Activated CD8-positive, alpha-beta T cell treated with anti-CD3 and anti-CD28 coated beads, Interleukin-2, amount 10 ng/mL, durations not matched to agents 7 days and 5 days (primary cell): Measurements from ENCODE around the gene UQCR11. TPM values are rescaled to one million over a fixed set of nuclear protein-coding genes. Genes with fewer than 3 reads are reported as not detected.

Source experiments
- ATAC-seq: fragments of 150-1000 bp; cut with Tn5 transposase; one replicate; pipeline ENCODE4 v1.10.0; 2021; ENCODE audit warnings: moderate library complexity
- CTCF ChIA-PET: fragments of 350-600 bp; sonication (Branson Sonifier 250); formaldehyde crosslinking; loops from one replicate; lab custom pipeline; 2021; ENCODE audit warnings: antibody characterized with exemption; lab: Charles Lee
- POLR2A ChIA-PET: fragments of 350-600 bp; sonication (Branson Sonifier 250); formaldehyde crosslinking; loops from one replicate; lab custom pipeline; 2021; ENCODE audit warnings: antibody characterized with exemption; lab: Charles Lee
- DNase-seq: peaks from one replicate; pipeline ENCODE4 v3.0.0-alpha.2; 2020
- H3K27ac Mint-ChIP-seq: one replicate; pipeline ENCODE4 v1.8.0; 2021; ENCODE audit warnings: mild to moderate bottlenecking, mixed read lengths
- H3K27me3 Mint-ChIP-seq: one replicate; pipeline ENCODE4 v1.8.0; 2021; ENCODE audit warnings: low read depth, mixed read lengths
- H3K36me3 Mint-ChIP-seq: one replicate; pipeline ENCODE4 v1.8.0; 2021; ENCODE audit warnings: low read depth, mixed read lengths
- H3K4me1 Mint-ChIP-seq: one replicate; pipeline ENCODE4 v1.8.0; 2021; ENCODE audit warnings: low read depth, mixed read lengths
- H3K4me3 Mint-ChIP-seq: one replicate; pipeline ENCODE4 v1.8.0; 2021; ENCODE audit warnings: mild to moderate bottlenecking, mixed read lengths
- H3K9me3 Mint-ChIP-seq: one replicate; pipeline ENCODE4 v1.8.0; 2022; ENCODE audit warnings: mixed read lengths; ENCODE audit not compliant: insufficient read depth
- total RNA-seq, 2 experiments: library from RNA; stranded (reverse); gene quantifications; one replicate each; pipeline ENCODE4 v1.2.3, GENCODE V29; 2021

UQCR11 gene
- total RNA-seq, 2 experiments from 2014 or later: 180 to 195 TPM

- no peaks in the 10 kb centered on the region for H3K27me3 Mint-ChIP-seq
- POLR2A ChIA-PET: interaction anchor here (0.6 to 1.9 kb wide), 6 partner anchors 9 to 78 kb away, joined by 3 to 7 read pairs (median 4); partner anchors contain the start of gene UQCR11
- H3K36me3 Mint-ChIP-seq: peaks cover 22% of the 10 kb centered on the region
- H3K4me1 Mint-ChIP-seq: peaks cover 21% of the 10 kb centered on the region
- peak; percentile 90 for DNase-seq
- H3K27ac Mint-ChIP-seq: peak within 1 kb of the TSS; percentile 87
- ATAC-seq: peak; percentile 85
- CTCF ChIA-PET: interaction anchor here (1.0 to 2.0 kb wide), 6 partner anchors 10 to 233 kb away, joined by 3 to 8 read pairs (median 6); partner anchors contain the start of gene UQCR11
- peak within 1 kb of the TSS; percentile 88 for H3K4me3 Mint-ChIP-seq
- H3K9me3 Mint-ChIP-seq: no peaks in the 10 kb centered on the region
Observed at GRCh38 chr19:1592755-1593500, 12.3 kb downstream of the UQCR11 start, which contains the start of gene MBD3. TSS of gene MBD3 (minus strand) at chr19:1592865. CDS start at chr19:1592631, 234 bp downstream.

GRCh38 chr19:1592024-1592754 lies 13.1 kb downstream of the UQCR11 start:
- Mint-ChIP-seq H3K27ac (peak overlapping the region; percentile 87), H3K9me3 (no peaks in the 10 kb centered on the region), H3K4me1 (peaks cover 24% of the 10 kb centered on the region), H3K27me3 (no peaks in the 10 kb centered on the region), H3K36me3 (peaks cover 17% of the 10 kb centered on the region), H3K4me3 (peak overlapping the region; percentile 84)
- DNase-seq: peak; percentile 85
- CTCF ChIA-PET: interaction anchor here (1.2 to 2.0 kb wide), 5 partner anchors 11 to 234 kb away, joined by 5 to 12 read pairs (median 7); no protein-coding TSS in a partner anchor
- peak; percentile 83 for ATAC-seq
- POLR2A ChIA-PET: interaction anchor here (0.7 to 1.9 kb wide), 4 partner anchors 10 to 79 kb away, joined by 3 to 7 read pairs (median 4); partner anchors contain the start of gene UQCR11

GRCh38 chr19:1591421-1592023 lies 13.7 kb downstream of the UQCR11 start:
- DNase-seq (no peak), ATAC-seq (no peak)
- no peaks in the 10 kb centered on the region for H3K27me3 Mint-ChIP-seq
- POLR2A ChIA-PET: interaction anchor here (1.0 to 1.4 kb wide), 2 partner anchors 14 to 61 kb away, joined by 3 to 5 read pairs; no protein-coding TSS in a partner anchor
- H3K4me3 Mint-ChIP-seq: peak overlapping the region; percentile 84
- H3K4me1 Mint-ChIP-seq: peaks cover 24% of the 10 kb centered on the region
- CTCF ChIA-PET: interaction anchor here (0.7 to 1.8 kb wide), 9 partner anchors 13 to 235 kb away, joined by 3 to 12 read pairs (median 4); no protein-coding TSS in a partner anchor
- H3K36me3 Mint-ChIP-seq: peaks cover 17% of the 10 kb centered on the region
- H3K9me3 Mint-ChIP-seq: no peaks in the 10 kb centered on the region
- peak overlapping the region; percentile 80 for H3K27ac Mint-ChIP-seq

- Mint-ChIP-seq H3K36me3 (peaks cover 20% of the 10 kb centered on the region), H3K4me1 (peaks cover 24% of the 10 kb centered on the region), H3K27ac (peak overlapping the region; percentile 80), H3K27me3 (no peaks in the 10 kb centered on the region), H3K9me3 (no peaks in the 10 kb centered on the region), H3K4me3 (peak overlapping the region; percentile 84)
- ATAC-seq (peak; percentile 35), DNase-seq (peak; percentile 61)
- CTCF ChIA-PET: interaction anchor here (0.7 to 1.8 kb wide), 10 partner anchors 13 to 235 kb away, joined by 3 to 12 read pairs (median 4); no protein-coding TSS in a partner anchor
- POLR2A ChIA-PET: interaction anchor here (1.0 to 1.4 kb wide), 2 partner anchors 15 to 62 kb away, joined by 3 to 5 read pairs; no protein-coding TSS in a partner anchor
Observed at GRCh38 chr19:1590641-1591397, 14.4 kb downstream of the UQCR11 start.

- Mint-ChIP-seq H3K27ac (no peak overlapping the region), H3K9me3 (no peaks in the 10 kb centered on the region), H3K27me3 (no peaks in the 10 kb centered on the region), H3K4me3 (no peak overlapping the region), H3K36me3 (peaks cover 23% of the 10 kb centered on the region), H3K4me1 (peaks cover 19% of the 10 kb centered on the region)
- ChIA-PET CTCF (interaction anchor here (0.8 to 1.2 kb wide), 2 partner anchors 41 to 84 kb away, joined by 4 read pairs; no protein-coding TSS in a partner anchor), POLR2A (no interaction called here)
- DNase-seq: no peak
- no peak for ATAC-seq
Observed at GRCh38 chr19:1587872-1588271, 17.4 kb downstream of the UQCR11 start.

GRCh38 chr19:1585243-1585580 lies 20.1 kb downstream of the UQCR11 start:
- Mint-ChIP-seq H3K27ac (no peak overlapping the region), H3K4me3 (no peak overlapping the region), H3K4me1 (peaks cover 8% of the 10 kb centered on the region), H3K27me3 (no peaks in the 10 kb centered on the region), H3K36me3 (peaks cover 31% of the 10 kb centered on the region), H3K9me3 (no peaks in the 10 kb centered on the region)
- ChIA-PET POLR2A (no interaction called here), CTCF (no interaction called here)
- no peak for DNase-seq
- ATAC-seq: no peak

GRCh38 chr19:1584500-1585242 lies 20.6 kb downstream of the UQCR11 start:
- no peak for ATAC-seq
- POLR2A ChIA-PET: no interaction called here
- CTCF ChIA-PET: no interaction called here
- H3K27me3 Mint-ChIP-seq: no peaks in the 10 kb centered on the region
- no peak overlapping the region for H3K27ac Mint-ChIP-seq
- peaks cover 34% of the 10 kb centered on the region for H3K36me3 Mint-ChIP-seq
- H3K4me3 Mint-ChIP-seq: no peak overlapping the region
- H3K9me3 Mint-ChIP-seq: no peaks in the 10 kb centered on the region
- H3K4me1 Mint-ChIP-seq: peaks cover 5% of the 10 kb centered on the region
- DNase-seq: no peak

- H3K36me3 Mint-ChIP-seq: peaks cover 35% of the 10 kb centered on the region
- DNase-seq: no peak
- no peak overlapping the region for H3K27ac Mint-ChIP-seq
- POLR2A ChIA-PET: interaction anchor here (0.6 kb wide), 1 partner anchor 11 kb away, joined by 3 read pairs; the partner anchor contains the start of gene MBD3
- H3K27me3 Mint-ChIP-seq: no peaks in the 10 kb centered on the region
- no peaks in the 10 kb centered on the region for H3K4me1 Mint-ChIP-seq
- no peak for ATAC-seq
- no peak overlapping the region for H3K4me3 Mint-ChIP-seq
- no peaks in the 10 kb centered on the region for H3K9me3 Mint-ChIP-seq
- CTCF ChIA-PET: no interaction called here
Observed at GRCh38 chr19:1582201-1582600, 23.1 kb downstream of the UQCR11 start.

- Mint-ChIP-seq H3K9me3 (no peaks in the 10 kb centered on the region), H3K27ac (no peak overlapping the region), H3K36me3 (peaks cover 30% of the 10 kb centered on the region), H3K4me1 (no peaks in the 10 kb centered on the region), H3K4me3 (no peak overlapping the region), H3K27me3 (no peaks in the 10 kb centered on the region)
- DNase-seq (no peak), ATAC-seq (no peak)
- ChIA-PET CTCF (no interaction called here), POLR2A (no interaction called here)
Observed at GRCh38 chr19:1580957-1581356, 24.3 kb downstream of the UQCR11 start.

- Mint-ChIP-seq H3K9me3 (no peaks in the 10 kb centered on the region), H3K4me3 (no peak overlapping the region), H3K36me3 (peaks cover 28% of the 10 kb centered on the region), H3K4me1 (no peaks in the 10 kb centered on the region), H3K27me3 (no peaks in the 10 kb centered on the region), H3K27ac (no peak overlapping the region)
- DNase-seq: no peak
- ChIA-PET POLR2A (no interaction called here), CTCF (no interaction called here)
- no peak for ATAC-seq
Observed at GRCh38 chr19:1580382-1580781, 24.9 kb downstream of the UQCR11 start.
